ENCODE data around the gene DYNC2H1. TPM values are rescaled to one million over a fixed set of nuclear protein-coding genes. Genes with fewer than 3 reads are reported as not detected.

Gene DYNC2H1
- total and polyA plus RNA-seq, 7 donors: 0.46 to 29.1 (median 21.3) TPM

- H3K4me1 ChIP-seq: no peaks in the 10 kb centered on the region
These were observed 106.6 kb downstream of the DYNC2H1 start for GRCh38 chr11:103215812-103216211.

GRCh38 chr11:103220133-103220532 is 110.9 kb downstream of the DYNC2H1 start:
- intact Hi-C loops (cut with DNase I): no loop called here
- 73 to 79% methylated on average over 1 of the region's 1 CpG for WGBS, 2 donors
- no peak overlapping the region for H3K27ac ChIP-seq

More at GRCh38 chr11:103215812-103216211, 106.6 kb downstream of the DYNC2H1 start:
- DNase-seq: no peak
- 89 to 94% methylated on average over 1 of the region's 1 CpG for WGBS, 2 donors
- no peaks in the 10 kb centered on the region for H3K9me3 ChIP-seq
- H3K4me3 ChIP-seq: no peak overlapping the region
- TF ChIP-seq CTCF (IDR thresholded peaks at IDR 0.05) (no peak), POLR2A (IDR thresholded peaks at IDR 0.05) (no peak), POLR2AphosphoS5 (IDR thresholded peaks at IDR 0.05) (no peak), EP300 (IDR thresholded peaks at IDR 0.05) (no peak)
- H3K27ac ChIP-seq: no peak overlapping the region
- H3K27me3 ChIP-seq: no peaks in the 10 kb centered on the region
- intact Hi-C loops (cut with DNase I): no loop called here
- peaks cover 0 to 6% (median 0%) of the 10 kb centered on the region in 4 donors for H3K36me3 ChIP-seq

GRCh38 chr11:103222806-103223205 is 113.6 kb downstream of the DYNC2H1 start:
- H3K36me3 ChIP-seq: peaks cover 0 to 12% (median 0%) of the 10 kb centered on the region in 4 donors

More at GRCh38 chr11:103220133-103220532, 110.9 kb downstream of the DYNC2H1 start:
- DNase-seq: no peak
- no peaks in the 10 kb centered on the region for H3K9me3 ChIP-seq
- H3K27me3 ChIP-seq: no peaks in the 10 kb centered on the region
- H3K4me1 ChIP-seq: peaks cover 0 to 11% (median 0%) of the 10 kb centered on the region in 4 donors
- no peak overlapping the region for H3K4me3 ChIP-seq
- TF ChIP-seq EP300 (IDR thresholded peaks at IDR 0.05): no peak
- TF ChIP-seq CTCF (IDR thresholded peaks at IDR 0.05): no peak
- no peak for TF ChIP-seq POLR2AphosphoS5 (IDR thresholded peaks at IDR 0.05)
- TF ChIP-seq POLR2A (IDR thresholded peaks at IDR 0.05): no peak
- H3K36me3 ChIP-seq: peaks cover 0 to 18% (median 0%) of the 10 kb centered on the region in 4 donors

GRCh38 chr11:103228807-103229206 is 119.6 kb downstream of the DYNC2H1 start:
- TF ChIP-seq POLR2AphosphoS5 (IDR thresholded peaks at IDR 0.05): no peak
- TF ChIP-seq POLR2A (IDR thresholded peaks at IDR 0.05): no peak
- TF ChIP-seq CTCF (IDR thresholded peaks at IDR 0.05): no peak
- no peak for TF ChIP-seq EP300 (IDR thresholded peaks at IDR 0.05)
- DNase-seq: no peak
- H3K27ac ChIP-seq: no peak overlapping the region

More at GRCh38 chr11:103222806-103223205, 113.6 kb downstream of the DYNC2H1 start:
- Histone ChIP-seq H3K9me3 (no peaks in the 10 kb centered on the region), H3K4me1 (peaks cover 0 to 11% (median 0%) of the 10 kb centered on the region in 4 donors), H3K4me3 (no peak overlapping the region), H3K27me3 (no peaks in the 10 kb centered on the region), H3K27ac (no peak overlapping the region)
- TF ChIP-seq POLR2A (IDR thresholded peaks at IDR 0.05): no peak
- no peak for TF ChIP-seq EP300 (IDR thresholded peaks at IDR 0.05)
- no peak for TF ChIP-seq POLR2AphosphoS5 (IDR thresholded peaks at IDR 0.05)
- no peak for TF ChIP-seq CTCF (IDR thresholded peaks at IDR 0.05)
- DNase-seq: no peak
- WGBS, 2 donors: 78% methylated on average over 3 of the region's 3 CpGs
- intact Hi-C loops (cut with DNase I): no loop called here

GRCh38 chr11:103234974-103235373 is 125.7 kb downstream of the DYNC2H1 start:
- Histone ChIP-seq H3K4me1 (no peaks in the 10 kb centered on the region), H3K9me3 (no peaks in the 10 kb centered on the region), H3K27ac (no peak overlapping the region), H3K36me3 (no peaks in the 10 kb centered on the region), H3K27me3 (no peaks in the 10 kb centered on the region), H3K4me3 (no peak overlapping the region)
- TF ChIP-seq POLR2AphosphoS5 (IDR thresholded peaks at IDR 0.05) (no peak), CTCF (IDR thresholded peaks at IDR 0.05) (no peak), POLR2A (IDR thresholded peaks at IDR 0.05) (no peak), EP300 (IDR thresholded peaks at IDR 0.05) (no peak)
- DNase-seq: no peak
- WGBS, 2 donors: 70 to 74% methylated on average over 2 of the region's 2 CpGs
- intact Hi-C loops (cut with DNase I): no loop called here

More at GRCh38 chr11:103228807-103229206, 119.6 kb downstream of the DYNC2H1 start:
- intact Hi-C loops (cut with DNase I): no loop called here
- H3K36me3 ChIP-seq: peaks cover 0 to 10% (median 0%) of the 10 kb centered on the region in 4 donors
- H3K9me3 ChIP-seq: no peaks in the 10 kb centered on the region
- WGBS, 2 donors: 91 to 92% methylated on average over 2 of the region's 2 CpGs
- H3K4me3 ChIP-seq: no peak overlapping the region
- H3K27me3 ChIP-seq: no peaks in the 10 kb centered on the region
- H3K4me1 ChIP-seq: no peaks in the 10 kb centered on the region

Measured in sigmoid colon (tissue), 7 donors.